ENCODE measurements around the gene NXNL1. TPM values are rescaled to one million over a fixed set of nuclear protein-coding genes. Genes with fewer than 3 reads are reported as not detected.
"Not testable (repeated sequence)": the region's sequence is repeated elsewhere in the genome, so short reads cannot be mapped to it uniquely, and the experiment has no call there.

Gene NXNL1
- total RNA-seq, 1 experiment from 2014 or later = not detected

- TF ChIP-seq, protein P1, sequence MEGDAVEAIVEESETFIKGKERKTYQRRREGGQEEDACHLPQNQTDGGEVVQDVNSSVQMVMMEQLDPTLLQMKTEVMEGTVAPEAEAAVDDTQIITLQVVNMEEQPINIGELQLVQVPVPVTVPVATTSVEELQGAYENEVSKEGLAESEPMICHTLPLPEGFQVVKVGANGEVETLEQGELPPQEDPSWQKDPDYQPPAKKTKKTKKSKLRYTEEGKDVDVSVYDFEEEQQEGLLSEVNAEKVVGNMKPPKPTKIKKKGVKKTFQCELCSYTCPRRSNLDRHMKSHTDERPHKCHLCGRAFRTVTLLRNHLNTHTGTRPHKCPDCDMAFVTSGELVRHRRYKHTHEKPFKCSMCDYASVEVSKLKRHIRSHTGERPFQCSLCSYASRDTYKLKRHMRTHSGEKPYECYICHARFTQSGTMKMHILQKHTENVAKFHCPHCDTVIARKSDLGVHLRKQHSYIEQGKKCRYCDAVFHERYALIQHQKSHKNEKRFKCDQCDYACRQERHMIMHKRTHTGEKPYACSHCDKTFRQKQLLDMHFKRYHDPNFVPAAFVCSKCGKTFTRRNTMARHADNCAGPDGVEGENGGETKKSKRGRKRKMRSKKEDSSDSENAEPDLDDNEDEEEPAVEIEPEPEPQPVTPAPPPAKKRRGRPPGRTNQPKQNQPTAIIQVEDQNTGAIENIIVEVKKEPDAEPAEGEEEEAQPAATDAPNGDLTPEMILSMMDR (IDR thresholded peaks at IDR 0.05 in 2 of 3, conservative IDR thresholded peaks at IDR 0.05 in 1 of 3; ENCODE audit: borderline replicate concordance in 1 of 3, insufficient read depth in 1 of 3, low read depth in 2 of 3, low read length in 2 of 3) = no peak
- TF ChIP-seq JUND (IDR thresholded peaks at IDR 0.05) = no peak
Measured at GRCh38 chr19:17475541-17476115, 14.9 kb upstream of the NXNL1 start (continued).

- H3K9me2 ChIP-seq (ENCODE audit: insufficient read depth); H2AFZ ChIP-seq (ENCODE audit: low read depth, low read length, poor library complexity, severe bottlenecking); DNase-seq (ENCODE audit: low read depth, low spot score); H3K27me3 ChIP-seq (ENCODE audit: insufficient read depth, low read length); RAD21 ChIA-PET (ENCODE audit: low non-redundant PET in 1 of 2, low total read pairs in 2 of 2, uncharacterized antibody in 2 of 2, unreplicated experiment in 2 of 2); intact Hi-C loops (cut with micrococcal nuclease); ATAC-seq; H4K20me1 ChIP-seq (ENCODE audit: insufficient read depth); BruUV-seq (replicated peaks); H3K9me3 ChIP-seq (ENCODE audit: control insufficient read depth in 1 of 2, insufficient read depth in 1 of 2, low read depth in 1 of 2, low read length in 2 of 2); H3K36me3 ChIP-seq (ENCODE audit: control insufficient read depth in 1 of 2, insufficient read depth in 2 of 2, low read length in 2 of 2): not testable (repeated sequence)
- H3K79me2 ChIP-seq (ENCODE audit: insufficient read depth, low read length) = peaks cover 12% of the 10 kb centered on the region; the same call in 1 of the 2 replicates
- ChIA-PET CTCF (interaction anchor here (0.6 to 1.1 kb wide), 2 partner anchors 21 to 72 kb away, joined by 4 to 5 read pairs; no protein-coding TSS in a partner anchor), POLR2A (interaction anchor here (0.6 kb wide), 1 partner anchor 384 kb away, joined by 3 read pairs; no protein-coding TSS in a partner anchor)
- H3K4me2 ChIP-seq (ENCODE audit: low read length) = peak overlapping the region; percentile 68
- peak overlapping the region; percentile 43 for H3K9ac ChIP-seq (ENCODE audit: low read length)
- peaks cover 51 to 79% of the 10 kb centered on the region in 2 experiments for H3K4me1 ChIP-seq (ENCODE audit: control insufficient read depth in 1 of 2, insufficient read depth in 2 of 2, low read length in 2 of 2)
- peak overlapping the region; percentile 78 for H3K27ac ChIP-seq (ENCODE audit: low read depth, low read length)
- 0 out of 4 replicates have a peak overlapping the region, but pooled peaks of 1 of the 2 experiments have one; percentile 19 for H3K4me3 ChIP-seq (replicated peaks in 1 of 2; ENCODE audit: low read depth in 1 of 2, low read length in 2 of 2)
Measured at GRCh38 chr19:17475011-17475540, 14.3 kb upstream of the NXNL1 start.

GRCh38 chr19:17473041-17473440 is 12.3 kb upstream of the NXNL1 start:
- H2AFZ ChIP-seq (ENCODE audit: low read depth, low read length, poor library complexity, severe bottlenecking) = no peak overlapping the region
- H3K4me3 ChIP-seq (replicated peaks in 1 of 2; ENCODE audit: low read depth in 1 of 2, low read length in 2 of 2) = no peak overlapping the region
- H3K9me2 ChIP-seq (ENCODE audit: insufficient read depth) = no peaks in the 10 kb centered on the region
- peak overlapping the region; percentile 40 for H3K4me2 ChIP-seq (ENCODE audit: low read length)
- peak; percentile 35 for DNase-seq (ENCODE audit: low read depth, low spot score)
- ATAC-seq = no peak
- TF ChIP-seq SRF (IDR thresholded peaks at IDR 0.05; ENCODE audit: low read depth) (no peak), CBX3 (IDR thresholded peaks at IDR 0.05; ENCODE audit: low read depth) (peak; percentile 31; the same call in 1 of the 2 replicates)
- peak overlapping the region; percentile 47 for H3K27ac ChIP-seq (ENCODE audit: low read depth, low read length)
- BruUV-seq (replicated peaks) = no TSS peak
- peak overlapping the region; percentile 12; the same call in 1 of the 2 replicates for H3K9ac ChIP-seq (ENCODE audit: low read length)
- ChIA-PET CTCF (interaction anchor here (1.1 kb wide), 1 partner anchor 87 kb away, joined by 3 read pairs; no protein-coding TSS in a partner anchor), RAD21 (ENCODE audit: low non-redundant PET in 1 of 2, low total read pairs in 2 of 2, uncharacterized antibody in 2 of 2, unreplicated experiment in 2 of 2) (no interaction called here), POLR2A (no interaction called here)
- peaks cover 10% of the 10 kb centered on the region; the same call in 1 of the 2 replicates for H3K79me2 ChIP-seq (ENCODE audit: insufficient read depth, low read length)
- H4K20me1 ChIP-seq (ENCODE audit: insufficient read depth) = no peaks in the 10 kb centered on the region
- peaks cover 61 to 84% of the 10 kb centered on the region in 2 experiments for H3K4me1 ChIP-seq (ENCODE audit: control insufficient read depth in 1 of 2, insufficient read depth in 2 of 2, low read length in 2 of 2)
- intact Hi-C loops (cut with micrococcal nuclease) = no loop called here
- no peaks in the 10 kb centered on the region for H3K36me3 ChIP-seq (ENCODE audit: control insufficient read depth in 1 of 2, insufficient read depth in 2 of 2, low read length in 2 of 2)
- H3K27me3 ChIP-seq (ENCODE audit: insufficient read depth, low read length) = no peaks in the 10 kb centered on the region
- H3K9me3 ChIP-seq (ENCODE audit: control insufficient read depth in 1 of 2, insufficient read depth in 1 of 2, low read depth in 1 of 2, low read length in 2 of 2) = no peaks in the 10 kb centered on the region
